NB4 (cell line): Measurements from ENCODE around the gene CCSER1.

Experiments used
- MYC ChIP-seq: IDR thresholded peaks from 2 replicates; pipeline ENCODE4 v1.6.1; 2011; ENCODE audit warnings: low read depth, low read length
- POLR2A ChIP-seq: IDR thresholded peaks from 2 replicates; pipeline ENCODE4 v1.6.1; 2011; ENCODE audit warnings: mild to moderate bottlenecking; ENCODE audit not compliant: insufficient read length; ENCODE audit errors: extremely low read depth
- TF ChIP-seq, protein P1 (sequence below): IDR thresholded peaks from one replicate; pipeline ENCODE4 v1.5.1; 2012; ENCODE audit warnings: low read depth, low read length

GRCh38 chr4:90606781-90607180 is 479.6 kb downstream of the CCSER1 start:
- TF ChIP-seq, protein P1, sequence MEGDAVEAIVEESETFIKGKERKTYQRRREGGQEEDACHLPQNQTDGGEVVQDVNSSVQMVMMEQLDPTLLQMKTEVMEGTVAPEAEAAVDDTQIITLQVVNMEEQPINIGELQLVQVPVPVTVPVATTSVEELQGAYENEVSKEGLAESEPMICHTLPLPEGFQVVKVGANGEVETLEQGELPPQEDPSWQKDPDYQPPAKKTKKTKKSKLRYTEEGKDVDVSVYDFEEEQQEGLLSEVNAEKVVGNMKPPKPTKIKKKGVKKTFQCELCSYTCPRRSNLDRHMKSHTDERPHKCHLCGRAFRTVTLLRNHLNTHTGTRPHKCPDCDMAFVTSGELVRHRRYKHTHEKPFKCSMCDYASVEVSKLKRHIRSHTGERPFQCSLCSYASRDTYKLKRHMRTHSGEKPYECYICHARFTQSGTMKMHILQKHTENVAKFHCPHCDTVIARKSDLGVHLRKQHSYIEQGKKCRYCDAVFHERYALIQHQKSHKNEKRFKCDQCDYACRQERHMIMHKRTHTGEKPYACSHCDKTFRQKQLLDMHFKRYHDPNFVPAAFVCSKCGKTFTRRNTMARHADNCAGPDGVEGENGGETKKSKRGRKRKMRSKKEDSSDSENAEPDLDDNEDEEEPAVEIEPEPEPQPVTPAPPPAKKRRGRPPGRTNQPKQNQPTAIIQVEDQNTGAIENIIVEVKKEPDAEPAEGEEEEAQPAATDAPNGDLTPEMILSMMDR = no peak
- no peak for TF ChIP-seq POLR2A
- TF ChIP-seq MYC = no peak
